Measurements from ENCODE around the gene CTU2.

CTU2 gene

DNA sequence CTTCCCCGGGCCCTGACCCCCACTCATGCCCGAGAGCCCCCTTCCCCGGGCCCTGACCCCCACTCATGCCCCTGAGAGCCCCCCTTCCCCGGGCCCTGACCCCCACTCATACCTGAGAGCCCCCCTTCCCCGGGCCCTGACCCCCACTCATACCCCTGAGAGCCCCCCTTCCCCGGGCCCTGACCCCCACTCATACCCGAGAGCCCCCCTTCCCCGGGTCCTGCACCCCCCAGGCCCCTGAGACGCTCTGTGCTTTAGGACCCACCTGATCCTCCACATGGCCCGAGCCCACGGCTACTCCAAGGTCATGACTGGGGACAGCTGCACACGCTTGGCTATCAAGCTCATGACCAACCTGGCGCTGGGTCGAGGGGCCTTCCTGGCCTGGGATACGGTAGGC is 6.8 kb downstream of the CTU2 start:
- Histone ChIP-seq H3K9me3 (ENCODE audit: low read length) (no peaks in the 10 kb centered on the region), H3K79me2 (ENCODE audit: insufficient read depth, low read length) (no peaks in the 10 kb centered on the region), H4K20me1 (ENCODE audit: insufficient read depth, low read length) (no peaks in the 10 kb centered on the region), H2AFZ (ENCODE audit: low read length) (no peak overlapping the region), H3F3A (ENCODE audit: insufficient read depth, low read length) (no peaks in the 10 kb centered on the region), H3K4me1 (ENCODE audit: insufficient read depth, low read length, severe bottlenecking) (peaks cover 3% of the 10 kb centered on the region), H3K9me2 (ENCODE audit: low read depth, low read length) (no peaks in the 10 kb centered on the region), H3K27me3 (ENCODE audit: insufficient read depth, low read length) (no peaks in the 10 kb centered on the region), H3K36me3 (ENCODE audit: insufficient read depth, low read length) (peaks cover 37% of the 10 kb centered on the region), H3K4me3 (ENCODE audit: low read depth, low read length, poor library complexity, severe bottlenecking) (no peak overlapping the region), H3K9ac (ENCODE audit: low read length) (no peak overlapping the region), H3K4me2 (ENCODE audit: low read length) (no peak overlapping the region), H3K27ac (ENCODE audit: low read depth, low read length, poor library complexity, severe bottlenecking) (no peak overlapping the region)
- TF ChIP-seq, protein P1, sequence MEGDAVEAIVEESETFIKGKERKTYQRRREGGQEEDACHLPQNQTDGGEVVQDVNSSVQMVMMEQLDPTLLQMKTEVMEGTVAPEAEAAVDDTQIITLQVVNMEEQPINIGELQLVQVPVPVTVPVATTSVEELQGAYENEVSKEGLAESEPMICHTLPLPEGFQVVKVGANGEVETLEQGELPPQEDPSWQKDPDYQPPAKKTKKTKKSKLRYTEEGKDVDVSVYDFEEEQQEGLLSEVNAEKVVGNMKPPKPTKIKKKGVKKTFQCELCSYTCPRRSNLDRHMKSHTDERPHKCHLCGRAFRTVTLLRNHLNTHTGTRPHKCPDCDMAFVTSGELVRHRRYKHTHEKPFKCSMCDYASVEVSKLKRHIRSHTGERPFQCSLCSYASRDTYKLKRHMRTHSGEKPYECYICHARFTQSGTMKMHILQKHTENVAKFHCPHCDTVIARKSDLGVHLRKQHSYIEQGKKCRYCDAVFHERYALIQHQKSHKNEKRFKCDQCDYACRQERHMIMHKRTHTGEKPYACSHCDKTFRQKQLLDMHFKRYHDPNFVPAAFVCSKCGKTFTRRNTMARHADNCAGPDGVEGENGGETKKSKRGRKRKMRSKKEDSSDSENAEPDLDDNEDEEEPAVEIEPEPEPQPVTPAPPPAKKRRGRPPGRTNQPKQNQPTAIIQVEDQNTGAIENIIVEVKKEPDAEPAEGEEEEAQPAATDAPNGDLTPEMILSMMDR (IDR thresholded peaks at IDR 0.05; ENCODE audit: low read length), result no peak
- no peak for TF ChIP-seq EZH2 (IDR thresholded peaks at IDR 0.05; ENCODE audit: borderline replicate concordance, low read length)

DNA sequence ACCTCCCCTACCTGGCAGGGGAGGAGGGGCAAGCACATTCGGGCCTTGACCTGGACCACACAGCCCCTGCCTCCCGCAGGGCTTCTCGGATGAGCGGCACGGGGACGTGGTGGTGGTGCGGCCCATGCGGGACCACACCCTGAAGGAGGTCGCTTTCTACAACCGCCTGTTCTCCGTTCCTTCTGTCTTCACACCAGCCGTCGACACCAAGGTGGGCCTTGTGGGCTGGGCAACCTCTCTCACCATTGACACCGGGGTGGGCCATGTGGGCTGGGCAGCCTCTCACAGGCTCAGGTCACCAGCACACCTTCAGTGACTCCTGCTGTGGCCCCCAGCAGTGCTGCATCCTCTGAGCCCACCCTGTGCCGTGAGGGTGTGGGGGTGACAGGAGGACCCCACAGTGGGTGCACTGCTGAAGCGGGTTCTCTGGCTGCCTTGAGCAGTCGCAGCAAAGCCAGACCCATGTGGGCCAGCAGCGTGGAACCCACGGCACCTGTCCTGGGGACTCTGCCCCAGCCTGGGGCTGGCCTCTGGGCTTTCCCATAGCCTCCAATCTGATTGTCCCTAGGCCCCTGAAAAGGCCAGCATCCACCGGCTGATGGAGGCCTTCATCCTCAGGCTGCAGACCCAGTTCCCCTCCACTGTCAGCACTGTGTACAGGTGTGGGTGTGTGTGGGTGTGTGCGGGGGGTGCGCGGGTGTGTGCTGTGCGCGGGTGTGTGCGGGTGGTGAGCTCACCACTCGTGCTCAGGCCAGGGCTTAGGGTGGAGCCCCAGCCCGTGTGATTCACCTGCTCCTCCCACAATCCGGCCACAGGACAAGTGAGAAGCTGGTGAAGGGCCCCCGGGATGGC is 7.5 kb downstream of the CTU2 start:
- Histone ChIP-seq H3K9me3 (ENCODE audit: low read length) (no peaks in the 10 kb centered on the region), H3K4me3 (ENCODE audit: low read depth, low read length, poor library complexity, severe bottlenecking) (no peak overlapping the region), H2AFZ (ENCODE audit: low read length) (no peak overlapping the region), H3K9ac (ENCODE audit: low read length) (no peak overlapping the region), H3K27me3 (ENCODE audit: insufficient read depth, low read length) (no peaks in the 10 kb centered on the region), H3K9me2 (ENCODE audit: low read depth, low read length) (no peaks in the 10 kb centered on the region), H3K27ac (ENCODE audit: low read depth, low read length, poor library complexity, severe bottlenecking) (no peak overlapping the region), H3K79me2 (ENCODE audit: insufficient read depth, low read length) (no peaks in the 10 kb centered on the region), H3F3A (ENCODE audit: insufficient read depth, low read length) (no peaks in the 10 kb centered on the region), H4K20me1 (ENCODE audit: insufficient read depth, low read length) (no peaks in the 10 kb centered on the region), H3K4me1 (ENCODE audit: insufficient read depth, low read length, severe bottlenecking) (no peaks in the 10 kb centered on the region), H3K36me3 (ENCODE audit: insufficient read depth, low read length) (peaks cover 40% of the 10 kb centered on the region), H3K4me2 (ENCODE audit: low read length) (no peak overlapping the region)
- TF ChIP-seq, protein P1 (IDR thresholded peaks at IDR 0.05; ENCODE audit: low read length), result no peak
- no peak for TF ChIP-seq EZH2 (IDR thresholded peaks at IDR 0.05; ENCODE audit: borderline replicate concordance, low read length)

DNA sequence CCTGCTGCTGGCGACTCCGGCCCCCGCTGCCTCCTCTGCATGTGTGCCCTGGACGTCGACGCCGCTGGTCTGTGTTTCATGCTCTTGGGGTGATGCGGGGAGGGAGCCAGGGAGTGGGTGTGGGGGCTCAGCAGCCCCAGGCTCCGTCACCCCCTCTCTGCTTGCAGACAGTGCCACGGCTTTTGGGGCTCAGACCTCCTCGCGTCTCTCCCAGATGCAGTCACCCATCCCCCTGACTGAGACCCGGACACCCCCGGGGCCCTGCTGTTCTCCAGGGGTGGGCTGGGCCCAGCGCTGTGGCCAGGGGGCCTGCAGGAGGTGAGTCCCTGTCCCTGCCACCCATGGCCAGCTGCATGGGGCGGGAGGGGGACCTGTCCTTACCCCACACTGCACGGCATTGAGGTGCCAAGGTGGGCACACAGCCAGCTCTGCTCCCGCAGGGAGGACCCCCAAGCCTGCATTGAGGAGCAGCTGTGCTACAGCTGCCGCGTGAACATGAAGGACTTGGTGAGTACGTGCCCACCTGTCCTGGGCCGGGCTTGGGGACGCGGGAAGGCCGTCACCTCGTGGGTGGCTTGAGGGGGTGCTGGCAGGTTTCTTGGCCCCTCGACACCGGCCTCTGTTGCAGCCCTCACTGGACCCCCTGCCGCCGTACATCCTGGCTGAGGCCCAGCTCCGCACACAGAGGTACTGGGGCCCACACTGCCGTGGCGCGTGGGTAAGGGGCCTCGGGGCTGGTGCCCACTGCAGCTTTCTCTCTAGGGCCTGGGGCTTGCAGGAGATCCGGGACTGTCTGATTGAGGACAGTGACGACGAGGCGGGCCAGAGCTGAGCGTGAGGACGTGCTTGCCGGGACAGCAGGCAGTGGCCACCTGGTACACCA is 8.4 kb downstream of the CTU2 start:
- no peak overlapping the region for H3K4me2 ChIP-seq (ENCODE audit: low read length)
- H3K27ac ChIP-seq (ENCODE audit: low read depth, low read length, poor library complexity, severe bottlenecking), result no peak overlapping the region
- TF ChIP-seq EZH2 (IDR thresholded peaks at IDR 0.05; ENCODE audit: borderline replicate concordance, low read length), result no peak
- TF ChIP-seq, protein P1 (IDR thresholded peaks at IDR 0.05; ENCODE audit: low read length), result no peak

More for the DNA sequence above, 8.4 kb downstream of the CTU2 start:
- no peak overlapping the region for H3K4me3 ChIP-seq (ENCODE audit: low read depth, low read length, poor library complexity, severe bottlenecking)
- no peaks in the 10 kb centered on the region for H3K9me2 ChIP-seq (ENCODE audit: low read depth, low read length)
- H3K4me1 ChIP-seq (ENCODE audit: insufficient read depth, low read length, severe bottlenecking), result no peaks in the 10 kb centered on the region
- no peak overlapping the region for H2AFZ ChIP-seq (ENCODE audit: low read length)
- peaks cover 42% of the 10 kb centered on the region for H3K36me3 ChIP-seq (ENCODE audit: insufficient read depth, low read length)
- H3K79me2 ChIP-seq (ENCODE audit: insufficient read depth, low read length), result no peaks in the 10 kb centered on the region
- no peak overlapping the region for H3K9ac ChIP-seq (ENCODE audit: low read length)
- no peaks in the 10 kb centered on the region for H4K20me1 ChIP-seq (ENCODE audit: insufficient read depth, low read length)
- no peaks in the 10 kb centered on the region for H3K9me3 ChIP-seq (ENCODE audit: low read length)
- no peaks in the 10 kb centered on the region for H3F3A ChIP-seq (ENCODE audit: insufficient read depth, low read length)
- no peaks in the 10 kb centered on the region for H3K27me3 ChIP-seq (ENCODE audit: insufficient read depth, low read length)
